HEK293 (cell line): ENCODE results near the gene AOC3.

Experiments
- BCL11B ChIP-seq: fragments of 450-650 bp; formaldehyde crosslinking; IDR thresholded peaks from 2 replicates; pipeline ENCODE4 v1.5.1; 2016; ENCODE audit warnings: low read depth, missing biosample characterization, missing genetic modification characterization
- EGR2 ChIP-seq: fragments of 450-650 bp; formaldehyde crosslinking; IDR thresholded peaks from 2 replicates; pipeline ENCODE4 v1.5.1; 2016; ENCODE audit warnings: low read depth, missing biosample characterization, missing genetic modification characterization
- HOXA7 ChIP-seq: sonication (generic); formaldehyde crosslinking; IDR thresholded peaks from 2 replicates; pipeline ENCODE4 v1.8.1; 2022; ENCODE audit warnings: missing genetic modification reagents, borderline replicate concordance
- KLF8 ChIP-seq: fragments of 450-650 bp; formaldehyde crosslinking; IDR thresholded peaks from 2 replicates; pipeline ENCODE4 v1.5.1; 2016; ENCODE audit warnings: missing biosample characterization, missing genetic modification characterization
- SCRT2 ChIP-seq: fragments of 450-650 bp; formaldehyde crosslinking; IDR thresholded peaks from 2 replicates; pipeline ENCODE4 v1.5.1; 2016; ENCODE audit warnings: missing biosample characterization, missing genetic modification characterization
- SP2 ChIP-seq: fragments of 450-650 bp; formaldehyde crosslinking; IDR thresholded peaks from 2 replicates; pipeline ENCODE4 v1.5.1; 2016; ENCODE audit warnings: missing biosample characterization, missing genetic modification characterization
- SP3 ChIP-seq: fragments of 450-650 bp; formaldehyde crosslinking; IDR thresholded peaks from 2 replicates; pipeline ENCODE4 v1.5.1; 2016; ENCODE audit warnings: missing biosample characterization, missing genetic modification characterization
- TRIM28 ChIP-seq: IDR thresholded peaks from 2 replicates; pipeline ENCODE4 v1.6.1; 2011; ENCODE audit warnings: low read length, control low read depth, borderline replicate concordance
- YY1 ChIP-seq: fragments of 450-650 bp; formaldehyde crosslinking; IDR thresholded peaks from 2 replicates; pipeline ENCODE4 v1.5.1; 2018; ENCODE audit warnings: missing biosample characterization, missing genetic modification characterization
- ZBTB20 ChIP-seq: fragments of 450-650 bp; formaldehyde crosslinking; IDR thresholded peaks from 2 replicates; pipeline ENCODE4 v1.5.1; 2016; ENCODE audit warnings: missing biosample characterization, missing genetic modification characterization
- ZBTB21 ChIP-seq: fragments of 450-650 bp; formaldehyde crosslinking; IDR thresholded peaks from 2 replicates; pipeline ENCODE4 v1.5.1; 2017; ENCODE audit warnings: missing biosample characterization, missing genetic modification characterization
- ZBTB48 ChIP-seq: fragments of 450-650 bp; formaldehyde crosslinking; IDR thresholded peaks from 2 replicates; pipeline ENCODE4 v1.5.1; 2016; ENCODE audit warnings: missing biosample characterization, missing genetic modification characterization
- ZFP37 ChIP-seq: fragments of 450-650 bp; formaldehyde crosslinking; IDR thresholded peaks from 2 replicates; pipeline ENCODE4 v1.5.1; 2016; ENCODE audit warnings: missing biosample characterization, missing genetic modification characterization
- ZIC2 ChIP-seq: fragments of 450-650 bp; formaldehyde crosslinking; IDR thresholded peaks from 2 replicates; pipeline ENCODE4 v1.5.1; 2016; ENCODE audit warnings: missing biosample characterization, missing genetic modification characterization
- ZNF10 ChIP-seq: fragments of 450-650 bp; formaldehyde crosslinking; IDR thresholded peaks from 2 replicates; pipeline ENCODE4 v1.5.1; 2017; ENCODE audit warnings: missing biosample characterization, missing genetic modification characterization
- ZNF132 ChIP-seq: fragments of 450-650 bp; formaldehyde crosslinking; IDR thresholded peaks from 2 replicates; pipeline ENCODE4 v1.5.1; 2017; ENCODE audit warnings: missing biosample characterization, missing genetic modification characterization, borderline replicate concordance
- ZNF140 ChIP-seq: fragments of 450-650 bp; formaldehyde crosslinking; IDR thresholded peaks from 2 replicates; pipeline ENCODE4 v1.5.1; 2016; ENCODE audit warnings: missing biosample characterization, missing genetic modification characterization
- ZNF169 ChIP-seq: fragments of 450-650 bp; formaldehyde crosslinking; IDR thresholded peaks from 2 replicates; pipeline ENCODE4 v1.5.1; 2016; ENCODE audit warnings: missing biosample characterization, missing genetic modification characterization
- ZNF2 ChIP-seq: fragments of 450-650 bp; formaldehyde crosslinking; IDR thresholded peaks from 2 replicates; pipeline ENCODE4 v1.5.1; 2016; ENCODE audit warnings: missing biosample characterization, missing genetic modification characterization
- ZNF211 ChIP-seq: fragments of 450-650 bp; formaldehyde crosslinking; IDR thresholded peaks from 2 replicates; pipeline ENCODE4 v1.5.1; 2016; ENCODE audit warnings: low read depth, missing biosample characterization, missing genetic modification characterization
- ZNF335 ChIP-seq: fragments of 450-650 bp; formaldehyde crosslinking; conservative IDR thresholded peaks from 2 replicates; pipeline ENCODE4 v1.5.1; 2016; ENCODE audit warnings: missing biosample characterization, missing genetic modification characterization
- ZNF37A ChIP-seq: fragments of 450-650 bp; IDR thresholded peaks from 2 replicates; pipeline ENCODE4 v1.5.1; 2018; ENCODE audit warnings: missing biosample characterization, missing genetic modification characterization
- ZNF423 ChIP-seq: fragments of 450-650 bp; formaldehyde crosslinking; IDR thresholded peaks from 2 replicates; pipeline ENCODE4 v1.5.1; 2016; ENCODE audit warnings: missing biosample characterization, missing genetic modification characterization
- ZNF521 ChIP-seq: fragments of 450-650 bp; formaldehyde crosslinking; IDR thresholded peaks from 2 replicates; pipeline ENCODE4 v1.5.1; 2017; ENCODE audit warnings: missing biosample characterization, mild to moderate bottlenecking, missing genetic modification characterization
- ZNF610 ChIP-seq: fragments of 450-650 bp; formaldehyde crosslinking; IDR thresholded peaks from 2 replicates; pipeline ENCODE4 v1.5.1; 2016; ENCODE audit warnings: missing biosample characterization, missing genetic modification characterization, borderline replicate concordance
- ZNF623 ChIP-seq: fragments of 450-650 bp; formaldehyde crosslinking; IDR thresholded peaks from 2 replicates; pipeline ENCODE4 v1.5.1; 2016; ENCODE audit warnings: missing biosample characterization, missing genetic modification characterization
- ZNF629 ChIP-seq: fragments of 450-650 bp; formaldehyde crosslinking; IDR thresholded peaks from 2 replicates; pipeline ENCODE4 v1.5.1; 2017; ENCODE audit warnings: missing biosample characterization, missing genetic modification characterization
- TF ChIP-seq, protein P1 (sequence below): fragments of 450-650 bp; IDR thresholded peaks from 2 replicates; pipeline ENCODE4 v1.5.1; 2018; ENCODE audit warnings: missing biosample characterization, mild to moderate bottlenecking, missing genetic modification characterization
- TF ChIP-seq, protein P2 (sequence below): fragments of 450-650 bp; formaldehyde crosslinking; optimal IDR thresholded peaks from 2 replicates; pipeline ENCODE3; 2016; ENCODE audit warnings: missing biosample characterization, mild to moderate bottlenecking, missing genetic modification characterization
- TF ChIP-seq, protein P3 (sequence below): fragments of 450-650 bp; formaldehyde crosslinking; IDR thresholded peaks from 2 replicates; pipeline ENCODE4 v1.5.1; 2016; ENCODE audit warnings: missing biosample characterization, missing genetic modification characterization
- TF ChIP-seq, protein P4 (sequence below): fragments of 450-650 bp; formaldehyde crosslinking; IDR thresholded peaks from 2 replicates; pipeline ENCODE4 v1.5.1; 2016; ENCODE audit warnings: missing biosample characterization, missing genetic modification characterization
- TF ChIP-seq, protein P5 (sequence below): fragments of 450-650 bp; formaldehyde crosslinking; IDR thresholded peaks from 2 replicates; pipeline ENCODE4 v1.5.1; 2016; ENCODE audit warnings: missing biosample characterization, missing genetic modification characterization, low read depth

Gene AOC3

DNA sequence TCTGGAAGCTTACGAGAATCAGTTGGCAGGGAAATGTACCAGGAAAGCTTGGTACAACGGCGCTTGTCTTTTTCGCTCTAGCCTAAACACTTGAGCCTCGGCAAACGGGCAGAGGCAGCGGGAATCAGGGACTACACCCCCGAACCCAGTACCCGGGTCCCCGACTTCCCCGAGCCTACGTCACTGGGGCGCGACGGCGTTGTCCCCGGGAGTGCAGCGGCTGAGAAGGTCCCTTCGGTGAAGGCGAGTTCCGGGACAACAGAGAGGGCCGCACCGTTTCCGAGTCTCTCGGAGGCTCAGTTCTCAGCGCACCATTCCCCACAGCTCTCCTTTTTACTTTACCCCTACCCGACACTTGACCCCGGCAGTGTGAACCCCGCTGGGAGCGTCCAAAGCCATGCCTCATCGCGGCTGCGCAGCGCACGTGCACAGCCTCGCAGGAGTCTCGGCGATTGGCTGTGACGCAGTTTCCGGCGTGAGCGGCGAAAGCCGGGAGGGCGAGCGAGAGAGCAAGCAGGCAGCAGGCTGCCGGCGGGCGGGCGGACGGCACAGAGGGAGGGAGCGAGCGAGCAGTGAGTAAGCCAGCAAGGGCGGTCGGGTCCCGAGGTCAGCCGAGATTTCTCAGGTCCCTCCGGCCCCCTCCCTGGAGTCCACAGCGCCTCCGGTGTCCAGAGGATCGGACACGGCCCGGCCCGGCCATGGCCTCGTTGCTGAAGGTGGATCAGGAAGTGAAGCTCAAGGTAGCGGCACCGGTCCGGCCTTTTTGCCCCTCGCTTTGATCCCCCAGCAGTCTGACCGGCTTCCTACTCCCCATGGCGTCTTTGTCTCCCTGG lies 17.8 kb upstream of the AOC3 start, which contains the start of gene PSME3 (continued):
- TF ChIP-seq, protein P1, sequence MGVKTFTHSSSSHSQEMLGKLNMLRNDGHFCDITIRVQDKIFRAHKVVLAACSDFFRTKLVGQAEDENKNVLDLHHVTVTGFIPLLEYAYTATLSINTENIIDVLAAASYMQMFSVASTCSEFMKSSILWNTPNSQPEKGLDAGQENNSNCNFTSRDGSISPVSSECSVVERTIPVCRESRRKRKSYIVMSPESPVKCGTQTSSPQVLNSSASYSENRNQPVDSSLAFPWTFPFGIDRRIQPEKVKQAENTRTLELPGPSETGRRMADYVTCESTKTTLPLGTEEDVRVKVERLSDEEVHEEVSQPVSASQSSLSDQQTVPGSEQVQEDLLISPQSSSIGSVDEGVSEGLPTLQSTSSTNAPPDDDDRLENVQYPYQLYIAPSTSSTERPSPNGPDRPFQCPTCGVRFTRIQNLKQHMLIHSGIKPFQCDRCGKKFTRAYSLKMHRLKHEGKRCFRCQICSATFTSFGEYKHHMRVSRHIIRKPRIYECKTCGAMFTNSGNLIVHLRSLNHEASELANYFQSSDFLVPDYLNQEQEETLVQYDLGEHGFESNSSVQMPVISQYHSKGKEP (tag by site-specific recombination), result no peak
- TF ChIP-seq ZNF211 (tag by site-specific recombination), result no peak
- peak; percentile 49; the same call in 1 of the 2 replicates for TF ChIP-seq ZNF423 (tag by site-specific recombination)
- TF ChIP-seq, protein P2, sequence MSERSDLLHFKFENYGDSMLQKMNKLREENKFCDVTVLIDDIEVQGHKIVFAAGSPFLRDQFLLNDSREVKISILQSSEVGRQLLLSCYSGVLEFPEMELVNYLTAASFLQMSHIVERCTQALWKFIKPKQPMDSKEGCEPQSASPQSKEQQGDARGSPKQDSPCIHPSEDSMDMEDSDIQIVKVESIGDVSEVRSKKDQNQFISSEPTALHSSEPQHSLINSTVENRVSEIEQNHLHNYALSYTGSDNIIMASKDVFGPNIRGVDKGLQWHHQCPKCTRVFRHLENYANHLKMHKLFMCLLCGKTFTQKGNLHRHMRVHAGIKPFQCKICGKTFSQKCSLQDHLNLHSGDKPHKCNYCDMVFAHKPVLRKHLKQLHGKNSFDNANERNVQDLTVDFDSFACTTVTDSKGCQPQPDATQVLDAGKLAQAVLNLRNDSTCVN (tag by site-specific recombination), result peak; percentile 96
- TF ChIP-seq ZNF335 (tag by site-specific recombination), result peak; percentile 95
- TF ChIP-seq, protein P3, sequence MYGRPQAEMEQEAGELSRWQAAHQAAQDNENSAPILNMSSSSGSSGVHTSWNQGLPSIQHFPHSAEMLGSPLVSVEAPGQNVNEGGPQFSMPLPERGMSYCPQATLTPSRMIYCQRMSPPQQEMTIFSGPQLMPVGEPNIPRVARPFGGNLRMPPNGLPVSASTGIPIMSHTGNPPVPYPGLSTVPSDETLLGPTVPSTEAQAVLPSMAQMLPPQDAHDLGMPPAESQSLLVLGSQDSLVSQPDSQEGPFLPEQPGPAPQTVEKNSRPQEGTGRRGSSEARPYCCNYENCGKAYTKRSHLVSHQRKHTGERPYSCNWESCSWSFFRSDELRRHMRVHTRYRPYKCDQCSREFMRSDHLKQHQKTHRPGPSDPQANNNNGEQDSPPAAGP (tag by site-specific recombination), result peak; percentile 42; the same call in 1 of the 2 replicates
- TF ChIP-seq ZFP37 (tag by site-specific recombination), result 0 out of 2 replicates have a peak, but pooled peaks have one; percentile 67
- no peak for TF ChIP-seq ZNF37A (tag by site-specific recombination)
- peak; percentile 49; the same call in 1 of the 2 replicates for TF ChIP-seq YY1 (tag by site-specific recombination)
- no peak for TF ChIP-seq ZNF521 (tag by site-specific recombination)
- TF ChIP-seq ZBTB20 (tag by site-specific recombination), result peak; percentile 98
- TF ChIP-seq ZNF610 (tag by site-specific recombination), result peak; percentile 93; the same call in 1 of the 2 replicates
- TF ChIP-seq, protein P4, sequence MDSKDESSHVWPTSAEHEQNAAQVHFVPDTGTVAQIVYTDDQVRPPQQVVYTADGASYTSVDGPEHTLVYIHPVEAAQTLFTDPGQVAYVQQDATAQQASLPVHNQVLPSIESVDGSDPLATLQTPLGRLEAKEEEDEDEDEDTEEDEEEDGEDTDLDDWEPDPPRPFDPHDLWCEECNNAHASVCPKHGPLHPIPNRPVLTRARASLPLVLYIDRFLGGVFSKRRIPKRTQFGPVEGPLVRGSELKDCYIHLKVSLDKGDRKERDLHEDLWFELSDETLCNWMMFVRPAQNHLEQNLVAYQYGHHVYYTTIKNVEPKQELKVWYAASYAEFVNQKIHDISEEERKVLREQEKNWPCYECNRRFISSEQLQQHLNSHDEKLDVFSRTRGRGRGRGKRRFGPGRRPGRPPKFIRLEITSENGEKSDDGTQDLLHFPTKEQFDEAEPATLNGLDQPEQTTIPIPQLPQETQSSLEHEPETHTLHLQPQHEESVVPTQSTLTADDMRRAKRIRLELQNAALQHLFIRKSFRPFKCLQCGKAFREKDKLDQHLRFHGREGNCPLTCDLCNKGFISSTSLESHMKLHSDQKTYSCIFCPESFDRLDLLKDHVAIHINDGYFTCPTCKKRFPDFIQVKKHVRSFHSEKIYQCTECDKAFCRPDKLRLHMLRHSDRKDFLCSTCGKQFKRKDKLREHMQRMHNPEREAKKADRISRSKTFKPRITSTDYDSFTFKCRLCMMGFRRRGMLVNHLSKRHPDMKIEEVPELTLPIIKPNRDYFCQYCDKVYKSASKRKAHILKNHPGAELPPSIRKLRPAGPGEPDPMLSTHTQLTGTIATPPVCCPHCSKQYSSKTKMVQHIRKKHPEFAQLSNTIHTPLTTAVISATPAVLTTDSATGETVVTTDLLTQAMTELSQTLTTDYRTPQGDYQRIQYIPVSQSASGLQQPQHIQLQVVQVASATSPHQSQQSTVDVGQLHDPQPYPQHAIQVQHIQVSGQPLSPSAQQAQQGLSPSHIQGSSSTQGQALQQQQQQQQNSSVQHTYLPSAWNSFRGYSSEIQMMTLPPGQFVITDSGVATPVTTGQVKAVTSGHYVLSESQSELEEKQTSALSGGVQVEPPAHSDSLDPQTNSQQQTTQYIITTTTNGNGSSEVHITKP (tag by site-specific recombination), result peak; percentile 97
- TF ChIP-seq TRIM28, result no peak
- TF ChIP-seq SP2 (tag by site-specific recombination), result peak; percentile 85
- peak; percentile 93 for TF ChIP-seq ZNF629 (tag by site-specific recombination)
- 0 out of 2 replicates have a peak, but pooled peaks have one; percentile 10 for TF ChIP-seq ZNF623 (tag by site-specific recombination)
- TF ChIP-seq, protein P5, sequence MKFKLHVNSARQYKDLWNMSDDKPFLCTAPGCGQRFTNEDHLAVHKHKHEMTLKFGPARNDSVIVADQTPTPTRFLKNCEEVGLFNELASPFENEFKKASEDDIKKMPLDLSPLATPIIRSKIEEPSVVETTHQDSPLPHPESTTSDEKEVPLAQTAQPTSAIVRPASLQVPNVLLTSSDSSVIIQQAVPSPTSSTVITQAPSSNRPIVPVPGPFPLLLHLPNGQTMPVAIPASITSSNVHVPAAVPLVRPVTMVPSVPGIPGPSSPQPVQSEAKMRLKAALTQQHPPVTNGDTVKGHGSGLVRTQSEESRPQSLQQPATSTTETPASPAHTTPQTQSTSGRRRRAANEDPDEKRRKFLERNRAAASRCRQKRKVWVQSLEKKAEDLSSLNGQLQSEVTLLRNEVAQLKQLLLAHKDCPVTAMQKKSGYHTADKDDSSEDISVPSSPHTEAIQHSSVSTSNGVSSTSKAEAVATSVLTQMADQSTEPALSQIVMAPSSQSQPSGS, result 0 out of 2 replicates have a peak, but pooled peaks have one; percentile 4
- TF ChIP-seq ZNF169 (tag by site-specific recombination), result no peak
- TF ChIP-seq EGR2, result no peak
- no peak for TF ChIP-seq HOXA7 (CRISPR knock-in tag)
- TF ChIP-seq BCL11B, result peak; percentile 33; the same call in 1 of the 2 replicates
- TF ChIP-seq SP3, result peak; percentile 60
- TF ChIP-seq KLF8 (tag by site-specific recombination), result peak; percentile 74; the same call in 1 of the 2 replicates
- TF ChIP-seq ZBTB48 (tag by site-specific recombination), result peak; percentile 97
- TF ChIP-seq SCRT2 (tag by site-specific recombination), result no peak
- peak; percentile 89 for TF ChIP-seq ZIC2
- peak; percentile 97 for TF ChIP-seq ZNF2 (tag by site-specific recombination)
- TF ChIP-seq ZNF140, result no peak
- TF ChIP-seq ZNF132, result no peak
- peak; percentile 75 for TF ChIP-seq ZNF10
- TF ChIP-seq ZBTB21 (tag by site-specific recombination), result peak; percentile 84; the same call in 1 of the 2 replicates
